ENCODE data around the gene COL4A2. TPM values are rescaled to one million over a fixed set of nuclear protein-coding genes. Genes with fewer than 3 reads are reported as not detected.

COL4A2 gene
- total RNA-seq, 1 experiment from 2014 or later = 66.0 TPM

GRCh38 chr13:110382229-110382628 lies 75.1 kb downstream of the COL4A2 start:
- peaks cover 16% of the 10 kb centered on the region for H3K4me1 Mint-ChIP-seq (ENCODE audit: insufficient read depth, unreplicated experiment)
- no peak overlapping the region for H3K4me3 Mint-ChIP-seq (ENCODE audit: unreplicated experiment)
- no peaks in the 10 kb centered on the region for H3K9me3 Mint-ChIP-seq (ENCODE audit: unreplicated experiment)
- H3K27ac Mint-ChIP-seq (ENCODE audit: low read depth, unreplicated experiment) = peak overlapping the region; percentile 8
- TF ChIP-seq CTCF (IDR thresholded peaks at IDR 0.05; ENCODE audit: unreplicated experiment) = no peak
- CTCF ChIA-PET = interaction anchor here (1.5 kb wide), 1 partner anchor 30 kb away, joined by 4 read pairs; no protein-coding TSS in a partner anchor
- no peaks in the 10 kb centered on the region for H3K27me3 Mint-ChIP-seq (ENCODE audit: insufficient read depth, unreplicated experiment)
- peak; percentile 71 for DNase-seq (ENCODE audit: unreplicated experiment)
- intact Hi-C loops (cut with micrococcal nuclease) = loop anchor here (1.0 kb wide), 1 partner anchor 30 kb away; no protein-coding TSS in a partner anchor
- no TSS peak for BruUV-seq (replicated peaks)
- POLR2A ChIA-PET = interaction anchor here (0.6 kb wide), 1 partner anchor 1161 kb away, joined by 3 read pairs; no protein-coding TSS in a partner anchor
- H3K36me3 Mint-ChIP-seq (ENCODE audit: insufficient read depth, unreplicated experiment) = no peaks in the 10 kb centered on the region

- no peaks in the 10 kb centered on the region for H3K36me3 Mint-ChIP-seq (ENCODE audit: insufficient read depth, unreplicated experiment)
- CTCF ChIA-PET = interaction anchor here (1.5 kb wide), 1 partner anchor 29 kb away, joined by 4 read pairs; no protein-coding TSS in a partner anchor
- H3K27me3 Mint-ChIP-seq (ENCODE audit: insufficient read depth, unreplicated experiment) = no peaks in the 10 kb centered on the region
- no peak for DNase-seq (ENCODE audit: unreplicated experiment)
- peak overlapping the region; percentile 8 for H3K27ac Mint-ChIP-seq (ENCODE audit: low read depth, unreplicated experiment)
- intact Hi-C loops (cut with micrococcal nuclease) = loop anchor here (1.0 kb wide), 1 partner anchor 29 kb away; no protein-coding TSS in a partner anchor
- no peaks in the 10 kb centered on the region for H3K9me3 Mint-ChIP-seq (ENCODE audit: unreplicated experiment)
- H3K4me3 Mint-ChIP-seq (ENCODE audit: unreplicated experiment) = no peak overlapping the region
- POLR2A ChIA-PET = no interaction called here
- BruUV-seq (replicated peaks) = no TSS peak
- H3K4me1 Mint-ChIP-seq (ENCODE audit: insufficient read depth, unreplicated experiment) = peaks cover 16% of the 10 kb centered on the region
- TF ChIP-seq CTCF (IDR thresholded peaks at IDR 0.05; ENCODE audit: unreplicated experiment) = no peak
Measured at GRCh38 chr13:110382830-110383229, 75.7 kb downstream of the COL4A2 start.

- BruUV-seq (replicated peaks) = no TSS peak
- CTCF ChIA-PET = interaction anchor here (0.5 to 1.3 kb wide), 5 partner anchors 12 to 181 kb away, joined by 3 read pairs; no protein-coding TSS in a partner anchor
- POLR2A ChIA-PET = no interaction called here
- Mint-ChIP-seq H3K36me3 (ENCODE audit: insufficient read depth, unreplicated experiment) (no peaks in the 10 kb centered on the region), H3K27ac (ENCODE audit: low read depth, unreplicated experiment) (no peak overlapping the region), H3K9me3 (ENCODE audit: unreplicated experiment) (no peaks in the 10 kb centered on the region), H3K27me3 (ENCODE audit: insufficient read depth, unreplicated experiment) (no peaks in the 10 kb centered on the region), H3K4me3 (ENCODE audit: unreplicated experiment) (peak overlapping the region; percentile 25), H3K4me1 (ENCODE audit: insufficient read depth, unreplicated experiment) (peaks cover 7% of the 10 kb centered on the region)
- no peak for TF ChIP-seq CTCF (IDR thresholded peaks at IDR 0.05; ENCODE audit: unreplicated experiment)
- intact Hi-C loops (cut with micrococcal nuclease) = no loop called here
- DNase-seq (ENCODE audit: unreplicated experiment) = no peak
Measured at GRCh38 chr13:110387451-110388107, 80.5 kb downstream of the COL4A2 start.

GRCh38 chr13:110388108-110388943 lies 81.2 kb downstream of the COL4A2 start:
- Mint-ChIP-seq H3K27me3 (ENCODE audit: insufficient read depth, unreplicated experiment) (no peaks in the 10 kb centered on the region), H3K9me3 (ENCODE audit: unreplicated experiment) (no peaks in the 10 kb centered on the region), H3K4me1 (ENCODE audit: insufficient read depth, unreplicated experiment) (peaks cover 7% of the 10 kb centered on the region), H3K4me3 (ENCODE audit: unreplicated experiment) (peak overlapping the region; percentile 25), H3K36me3 (ENCODE audit: insufficient read depth, unreplicated experiment) (no peaks in the 10 kb centered on the region), H3K27ac (ENCODE audit: low read depth, unreplicated experiment) (no peak overlapping the region)
- no peak for TF ChIP-seq CTCF (IDR thresholded peaks at IDR 0.05; ENCODE audit: unreplicated experiment)
- ChIA-PET POLR2A (no interaction called here), CTCF (interaction anchor here (0.5 to 1.3 kb wide), 4 partner anchors 11 to 182 kb away, joined by 3 read pairs; no protein-coding TSS in a partner anchor)
- peak; percentile 24 for DNase-seq (ENCODE audit: unreplicated experiment)
- intact Hi-C loops (cut with micrococcal nuclease) = no loop called here
- no TSS peak for BruUV-seq (replicated peaks)
